H1 (cell line): Measurements from ENCODE around the gene CITED4. TPM values are rescaled to one million over a fixed set of nuclear protein-coding genes. Genes with fewer than 3 reads are reported as not detected.

Experiments
- BRCA1 ChIP-seq: IDR thresholded peaks from 2 replicates; pipeline ENCODE4 v1.6.1; 2012; ENCODE audit warnings: low read depth, low read length, improper control_type of control experiment
- GTF2F1 ChIP-seq: IDR thresholded peaks from 2 replicates; pipeline ENCODE4 v1.6.1; 2012; ENCODE audit warnings: low read depth, low read length, improper control_type of control experiment, borderline replicate concordance
- RFX5 ChIP-seq: IDR thresholded peaks from 2 replicates; pipeline ENCODE4 v1.6.1; 2011; ENCODE audit warnings: low read depth, low read length, improper control_type of control experiment, borderline replicate concordance
- RXRA ChIP-seq: IDR thresholded peaks from 2 replicates; pipeline ENCODE4 v1.6.1; 2011; ENCODE audit warnings: low read depth, mild to moderate bottlenecking, low read length, moderate library complexity; ENCODE audit not compliant: insufficient read depth
- SAP30 ChIP-seq: fragments of 300-600 bp; sonication (generic); IDR thresholded peaks from 2 replicates; pipeline ENCODE4 v1.7.1; 2012; ENCODE audit warnings: low read length, moderate library complexity, mild to moderate bottlenecking, inconsistent platforms; ENCODE audit not compliant: insufficient read depth, insufficient replicate concordance
- SIRT6 ChIP-seq: IDR thresholded peaks from one replicate; pipeline ENCODE4 v1.7.1; 2012; ENCODE audit warnings: low read length, inconsistent platforms
- TBP ChIP-seq: IDR thresholded peaks from 2 replicates; pipeline ENCODE4 v1.6.1; 2011; ENCODE audit warnings: low read depth, low read length, improper control_type of control experiment
- polyA plus RNA-seq, 7 experiments: library from polyadenylated mRNA; depleted of rRNA in 3 of 7; stranded (reverse) in 5 of 7; unstranded in 2 of 7; fragments of >200 nt in 5 of 7; fragments of 200-250 nt in 2 of 7; gene quantifications; 1 replicate in 5 of 7; 2 replicates in 1 of 7; 4 replicates in 1 of 7; pipeline versions ENCODE4 v1.2.1 to v1.2.3, GENCODE V29; 2011 to 2013; ENCODE audit warnings: missing spikeins in 2 of 7, mixed read lengths in 2 of 7
- total RNA-seq: library from RNA; stranded (reverse); fragmentation: NEBNext Ultra II Directional; extraction: Animal tissue kit (Norgen Biotek cat#: 25700); gene quantifications from 2 replicates; pipeline ENCODE4 v1.2.1, GENCODE V29; 2021

The CITED4 gene
- total and polyA plus RNA-seq, 2 of the 8 experiments (the other 6 are each of a cell fraction or from before 2014, with no cell fraction given) = 5.4 to 16.3 TPM

DNA sequence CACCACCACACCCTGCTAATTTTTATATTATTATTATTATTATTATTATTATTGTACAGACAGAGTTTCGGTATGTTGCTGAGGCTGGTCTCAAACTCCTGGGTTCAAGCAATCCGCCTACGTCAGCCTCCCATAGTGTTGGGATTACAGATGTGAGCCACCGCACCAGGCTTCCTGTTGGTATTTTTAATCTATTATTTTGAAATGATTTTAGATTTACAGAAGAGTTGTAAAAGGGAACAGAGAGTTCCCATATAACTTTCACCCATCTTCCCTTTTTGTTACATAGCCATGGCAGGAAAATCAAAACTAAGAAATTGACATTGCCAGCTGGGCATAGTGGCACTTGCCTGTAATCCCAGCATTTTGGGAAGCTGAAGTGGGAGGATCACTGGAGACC is 42.9 kb upstream of the CITED4 start (continued):
- TF ChIP-seq TBP = no peak
- TF ChIP-seq RFX5 = no peak
- TF ChIP-seq BRCA1 = no peak
- TF ChIP-seq GTF2F1 = no peak
- TF ChIP-seq RXRA = no peak
- no peak for TF ChIP-seq SIRT6
- no peak for TF ChIP-seq SAP30
